ENCODE measurements around the gene TCF15. TPM values are rescaled to one million over a fixed set of nuclear protein-coding genes. Genes with fewer than 3 reads are reported as not detected.
"Not testable (repeated sequence)": the region's sequence is repeated elsewhere in the genome, so short reads cannot be mapped to it uniquely, and the experiment has no call there.

The TCF15 gene
- total RNA-seq, 8 experiments from 2014 or later = 0.14 to 1.3 (median 1.00) TPM; not detected in 1

DNA sequence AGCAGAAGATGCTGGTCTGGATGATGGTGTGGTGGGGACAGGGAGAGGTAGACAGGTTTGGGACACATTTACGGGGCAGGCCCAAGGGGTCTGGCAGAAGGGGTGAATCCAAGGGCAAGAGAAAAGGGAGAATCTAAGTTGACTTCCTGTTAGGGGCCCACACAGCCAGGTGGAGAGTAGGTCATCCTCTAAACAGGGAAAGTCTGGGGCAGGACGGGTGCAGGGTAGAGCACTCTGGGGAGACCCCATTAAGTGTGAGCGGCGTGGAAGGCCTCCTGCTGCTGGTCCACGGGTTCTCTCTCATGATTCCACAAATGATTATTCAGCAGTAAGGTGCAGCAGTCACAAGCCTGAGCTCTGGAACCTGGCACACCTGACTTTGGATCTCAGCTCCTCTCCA lies 40.2 kb upstream of the TCF15 start:
- in situ Hi-C loops (cut with MboI; ENCODE audit: low pct_unique_long_range_greater_than_20kb in 2 of 9, low sequenced_read_pairs in 9 of 9, unreplicated experiment in 9 of 9) = no loop called here

DNA sequence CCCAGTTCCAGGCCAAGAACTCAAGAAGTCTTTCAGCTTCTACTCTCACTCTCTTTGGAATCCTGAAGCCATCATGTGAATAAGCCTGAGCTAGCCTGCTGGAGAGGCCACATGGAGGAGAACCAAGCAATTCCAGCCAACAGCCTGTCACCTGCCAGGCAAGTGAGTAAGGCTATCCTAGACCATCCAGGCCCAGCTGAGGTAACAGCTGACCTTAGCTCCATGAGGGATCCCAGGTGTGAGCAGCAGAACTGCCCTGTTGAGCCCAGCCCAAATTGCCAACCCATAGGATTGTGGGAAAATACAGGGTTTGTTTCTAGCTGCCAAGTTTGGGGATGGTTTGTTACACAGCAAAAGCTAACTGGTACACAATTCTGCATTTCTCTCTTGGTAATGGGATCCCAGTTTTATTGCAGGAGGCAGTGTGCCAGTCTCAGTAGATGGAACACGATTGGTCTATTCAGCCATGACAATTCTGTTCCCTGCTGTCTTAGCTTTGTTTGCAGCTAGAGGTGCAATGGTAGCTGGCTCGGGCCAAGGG lies 37.4 kb upstream of the TCF15 start:
- Histone ChIP-seq H3K27ac (no peak overlapping the region), H3K4me3 (no peak overlapping the region), H3K4me1 (replicated peaks in 1 of 2) (peaks cover 12 to 22% of the 10 kb centered on the region in 2 donors)
- in situ Hi-C loops (cut with MboI; ENCODE audit: low pct_unique_long_range_greater_than_20kb in 2 of 9, low sequenced_read_pairs in 9 of 9, unreplicated experiment in 9 of 9) = no loop called here
- WGBS, 10 experiments = 83 to 100% methylated on average over 1 of the region's 2 CpGs; no CpG with 5 or more reads in 8 of the 10 experiments
- ATAC-seq (replicated peaks in 6 of 8) = no peak

More for the DNA sequence above, 40.2 kb upstream of the TCF15 start:
- Histone ChIP-seq H3K4me1 (replicated peaks in 1 of 2) (peaks cover 14 to 21% of the 10 kb centered on the region in 2 donors), H3K4me3 (no peak overlapping the region), H3K27ac (no peak overlapping the region)
- 40 to 100% (median 88%) methylated on average over 1 to 5 of the region's 5 CpGs; no CpG with 5 or more reads in 5 of the 10 experiments for WGBS, 10 experiments
- ATAC-seq (replicated peaks in 6 of 8) = no peak

DNA sequence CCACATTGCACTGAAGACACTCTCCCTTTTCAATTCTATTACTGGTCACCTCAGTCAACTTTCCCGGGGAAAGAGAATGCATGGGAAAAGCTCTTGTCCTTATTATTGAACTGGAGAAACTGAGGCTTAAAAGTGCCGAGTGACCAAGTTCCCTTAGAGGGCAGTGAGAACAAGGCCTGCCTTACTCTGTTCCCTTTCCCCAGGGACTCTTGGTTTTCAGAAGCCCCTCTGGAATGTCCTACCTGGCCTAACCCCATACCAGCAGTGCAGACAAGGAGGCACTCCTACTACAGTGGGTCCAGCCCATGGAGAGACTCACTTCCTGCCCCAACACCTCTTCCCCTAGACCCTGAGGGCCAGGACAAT lies 36.7 kb upstream of the TCF15 start:
- Histone ChIP-seq H3K27ac (no peak overlapping the region), H3K4me1 (replicated peaks in 1 of 2) (peaks cover 7 to 16% of the 10 kb centered on the region in 2 donors), H3K4me3 (no peak overlapping the region)
- WGBS, 10 experiments = 80 to 100% (median 88%) methylated on average over 1 to 2 of the region's 2 CpGs; no CpG with 5 or more reads in 4 of the 10 experiments
- no peak for ATAC-seq (replicated peaks in 6 of 8)
- in situ Hi-C loops (cut with MboI; ENCODE audit: low pct_unique_long_range_greater_than_20kb in 2 of 9, low sequenced_read_pairs in 9 of 9, unreplicated experiment in 9 of 9) = no loop called here

DNA sequence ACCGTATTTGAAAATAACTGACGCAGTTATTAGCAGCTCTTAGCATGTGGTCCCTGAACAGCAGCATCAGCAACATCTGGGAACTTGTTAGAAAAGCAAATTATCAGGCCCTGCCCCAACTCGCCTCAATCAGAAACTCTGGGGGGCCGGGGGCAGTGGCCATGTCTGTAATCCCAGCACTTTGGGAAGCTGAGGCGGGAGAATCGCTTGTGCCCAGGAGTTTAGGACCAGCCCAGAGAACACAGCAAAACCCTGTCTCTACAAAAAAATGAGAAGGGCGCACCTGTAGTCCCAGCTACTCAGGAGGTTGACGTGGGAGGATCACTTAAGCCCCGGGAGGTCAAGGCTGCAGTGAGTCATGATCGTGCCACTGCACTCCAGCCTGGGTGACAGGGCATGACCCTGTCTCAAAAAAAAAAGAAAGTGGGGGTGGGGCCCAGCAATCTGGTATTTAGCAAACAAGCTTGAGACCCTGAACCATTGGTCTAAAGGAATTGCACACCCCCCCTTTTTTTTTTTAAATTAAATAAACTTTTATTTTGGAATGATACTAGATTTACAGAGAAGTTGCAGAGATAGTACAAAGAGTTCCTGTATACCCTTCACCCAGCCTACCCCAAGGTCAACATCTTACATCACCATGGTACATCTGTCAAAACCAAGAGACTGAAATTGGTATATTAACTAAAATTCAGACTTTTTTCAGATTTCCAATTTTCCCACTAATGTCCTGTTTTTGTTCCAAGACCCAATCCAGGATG lies 36.2 kb upstream of the TCF15 start:
- no peak overlapping the region for H3K27ac ChIP-seq
- peaks cover 7 to 16% of the 10 kb centered on the region in 2 donors for H3K4me1 ChIP-seq (replicated peaks in 1 of 2)
- ATAC-seq (replicated peaks in 6 of 8) = no peak
- no peak overlapping the region for H3K4me3 ChIP-seq
- 61 to 86% (median 73%) methylated on average over 2 to 5 of the region's 10 CpGs; no CpG with 5 or more reads in 5 of the 10 experiments for whole genome bisulfite sequencing, 10 experiments
- in situ Hi-C loops (cut with MboI; ENCODE audit: low pct_unique_long_range_greater_than_20kb in 2 of 9, low sequenced_read_pairs in 9 of 9, unreplicated experiment in 9 of 9) = no loop called here

DNA sequence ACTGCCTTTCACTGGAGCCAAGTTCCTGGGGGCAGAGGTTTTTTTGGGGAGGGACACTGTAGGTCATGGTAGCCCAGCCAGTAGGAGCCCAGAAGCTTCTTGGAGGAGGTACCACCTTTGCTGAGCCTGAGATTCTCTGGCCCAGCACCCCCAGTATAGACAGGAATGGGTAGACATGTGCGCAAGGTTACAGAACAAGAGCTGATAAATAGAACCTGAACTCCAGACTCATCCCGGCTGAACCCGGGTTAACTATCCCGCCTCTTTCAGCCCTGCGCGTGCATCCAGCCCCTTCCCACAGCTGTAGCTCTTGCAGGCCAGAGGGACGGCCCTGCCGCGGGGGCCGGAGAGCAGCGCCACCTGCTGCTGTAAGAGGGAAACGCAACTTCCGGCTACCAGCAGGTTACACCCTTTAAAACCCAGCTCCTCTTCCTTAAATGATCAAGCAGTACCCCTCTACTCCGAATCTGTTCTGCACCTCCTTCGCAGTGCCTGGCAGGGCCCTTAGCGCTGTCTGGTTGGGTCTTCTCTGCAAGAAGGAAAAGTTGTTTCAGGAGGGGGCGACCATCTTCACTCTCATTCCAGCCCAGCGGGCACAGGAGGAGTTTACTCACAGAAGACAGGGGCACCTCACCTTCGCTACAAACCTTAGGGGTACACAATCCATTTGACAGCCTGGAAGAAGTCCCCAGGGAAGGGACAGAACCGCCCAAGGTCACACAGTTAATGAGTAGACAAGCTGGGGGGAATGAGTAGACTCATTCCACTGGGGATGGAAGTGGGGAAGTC lies 35.4 kb upstream of the TCF15 start:
- no peak overlapping the region for H3K4me3 ChIP-seq
- in situ Hi-C loops (cut with MboI; ENCODE audit: low pct_unique_long_range_greater_than_20kb in 2 of 9, low sequenced_read_pairs in 9 of 9, unreplicated experiment in 9 of 9) = no loop called here

DNA sequence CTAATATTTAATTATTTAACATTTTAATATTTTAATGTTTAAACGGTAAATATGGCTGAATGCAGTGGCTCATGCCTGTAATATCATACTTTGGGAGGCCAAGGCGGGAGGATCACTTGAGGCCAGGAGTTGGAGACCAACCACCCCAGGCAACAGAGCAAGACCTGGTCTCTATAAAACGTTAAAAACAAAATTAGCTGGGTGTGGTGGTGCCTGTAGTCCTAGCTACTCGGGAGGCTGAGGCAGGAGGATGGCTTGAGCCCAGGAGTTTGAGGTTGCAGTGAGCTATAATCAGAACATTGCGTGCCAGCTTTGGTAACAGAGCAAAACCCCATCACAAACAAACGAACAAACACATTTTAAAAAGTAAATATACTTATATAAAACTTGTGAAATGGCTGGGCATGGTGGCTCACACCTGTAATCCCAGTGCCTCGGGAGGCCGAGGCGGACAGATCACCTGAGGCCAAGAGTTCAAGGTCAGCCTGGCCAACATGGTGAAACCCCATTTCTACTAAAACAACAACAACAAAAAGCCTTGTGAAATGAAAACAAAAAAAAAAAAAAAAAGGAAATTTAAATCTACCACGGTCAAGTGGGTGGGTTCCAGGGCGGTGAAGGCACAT lies 34.7 kb upstream of the TCF15 start:
- 43 to 93% (median 69%) methylated on average over 1 to 11 of the region's 11 CpGs for WGBS, 10 experiments
- H3K4me1 ChIP-seq (replicated peaks in 1 of 2) = peaks cover 7 to 16% of the 10 kb centered on the region in 2 donors
- H3K4me3 ChIP-seq = no peak overlapping the region
- ATAC-seq (replicated peaks in 6 of 8) = no peak
- in situ Hi-C loops (cut with MboI; ENCODE audit: low pct_unique_long_range_greater_than_20kb in 2 of 9, low sequenced_read_pairs in 9 of 9, unreplicated experiment in 9 of 9) = no loop called here
- no peak overlapping the region for H3K27ac ChIP-seq

More for the DNA sequence above, 35.4 kb upstream of the TCF15 start:
- ATAC-seq (replicated peaks in 6 of 8) = peak; percentile 69 to 91 (median 74)
- no peak overlapping the region for H3K27ac ChIP-seq
- H3K4me1 ChIP-seq (replicated peaks in 1 of 2) = peaks cover 7 to 16% of the 10 kb centered on the region in 2 donors
- 0 to 50% (median 19%) methylated on average over 2 to 14 of the region's 20 CpGs; no CpG with 5 or more reads in 2 of the 10 experiments for WGBS, 10 experiments

DNA sequence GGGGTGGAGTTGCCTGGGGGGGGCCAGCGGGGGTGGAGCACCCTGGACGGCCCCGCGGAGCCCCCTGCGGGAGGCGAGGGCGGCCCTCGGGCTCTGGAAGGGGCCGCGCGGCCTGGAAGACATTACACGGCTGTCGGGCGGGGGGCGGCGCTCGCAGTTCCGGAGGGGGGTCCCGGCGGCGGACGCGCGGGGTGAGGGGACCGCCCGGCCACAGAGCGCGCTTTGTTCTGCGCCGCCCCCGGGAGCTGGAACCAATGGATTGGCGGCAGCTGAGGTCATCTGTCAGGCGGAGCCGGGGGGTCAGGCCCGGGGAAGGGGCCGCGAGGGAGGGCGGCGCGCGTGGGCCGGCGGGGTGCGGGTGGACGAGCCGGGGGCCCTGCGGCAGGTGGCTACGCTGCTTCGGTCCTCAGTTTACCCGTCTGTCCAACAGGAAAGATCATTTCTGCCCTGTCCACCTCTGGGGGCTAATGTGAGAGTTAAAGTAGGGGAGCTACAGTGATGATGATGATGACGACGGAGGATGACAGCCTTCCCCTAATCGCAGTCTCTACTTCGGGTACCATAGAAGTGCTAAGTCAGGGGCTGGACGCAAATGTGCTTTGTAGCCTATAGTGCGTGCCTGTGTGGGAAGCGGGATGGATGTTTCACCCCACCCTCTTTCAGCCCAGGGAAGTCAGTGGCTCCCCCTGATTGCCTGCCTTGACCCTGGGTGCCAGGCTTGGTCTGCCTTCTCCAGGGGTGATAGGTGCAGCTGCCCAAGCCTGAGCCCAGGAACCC lies 32.5 kb upstream of the TCF15 start:
- in situ Hi-C loops (cut with MboI; ENCODE audit: low pct_unique_long_range_greater_than_20kb in 2 of 9, low sequenced_read_pairs in 9 of 9, unreplicated experiment in 9 of 9) = no loop called here
- H3K4me1 ChIP-seq (replicated peaks in 1 of 2) = peaks cover 7 to 16% of the 10 kb centered on the region in 2 donors
- no peak overlapping the region for H3K27ac ChIP-seq
- 20 to 90% methylated on average over 1 to 2 of the region's 57 CpGs; no CpG with 5 or more reads in 8 of the 10 experiments for WGBS, 10 experiments
- ATAC-seq (replicated peaks in 6 of 8) = peak in 7 of 8 experiments; percentile 13 to 82 (median 77)
- peak overlapping the region in 3 of 5 donors; percentile 15 to 22 (median 18) for H3K4me3 ChIP-seq

DNA sequence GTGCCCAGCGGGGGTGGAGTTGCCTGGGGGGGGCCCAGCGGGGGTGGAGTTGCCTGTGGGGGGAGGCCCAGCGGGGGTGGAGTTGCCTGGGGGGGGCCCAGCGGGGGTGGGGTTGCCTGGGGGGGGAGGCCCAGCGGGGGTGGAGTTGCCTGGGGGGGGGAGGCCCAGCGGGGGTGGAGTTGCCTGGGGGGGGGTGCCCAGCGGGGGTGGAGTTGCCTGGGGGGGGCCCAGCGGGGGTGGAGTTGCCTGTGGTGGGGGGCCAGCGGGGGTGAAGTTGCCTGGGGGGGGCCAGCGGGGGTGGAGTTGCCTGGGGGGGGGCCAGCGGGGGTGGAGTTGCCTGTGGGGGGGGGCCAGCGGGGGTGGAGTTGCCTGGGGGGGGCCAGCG lies 31.9 kb upstream of the TCF15 start:
- H3K27ac ChIP-seq; in situ Hi-C loops (cut with MboI; ENCODE audit: low pct_unique_long_range_greater_than_20kb in 2 of 9, low sequenced_read_pairs in 9 of 9, unreplicated experiment in 9 of 9); ATAC-seq (replicated peaks in 6 of 8): not testable (repeated sequence)
- whole genome bisulfite sequencing, 10 experiments = no CpG with 5 or more reads among the region's 13 CpGs
- peak overlapping the region in 1 of 5 donors; percentile 22 for H3K4me3 ChIP-seq
- peaks cover 7 to 16% of the 10 kb centered on the region in 2 donors for H3K4me1 ChIP-seq (replicated peaks in 1 of 2)

DNA sequence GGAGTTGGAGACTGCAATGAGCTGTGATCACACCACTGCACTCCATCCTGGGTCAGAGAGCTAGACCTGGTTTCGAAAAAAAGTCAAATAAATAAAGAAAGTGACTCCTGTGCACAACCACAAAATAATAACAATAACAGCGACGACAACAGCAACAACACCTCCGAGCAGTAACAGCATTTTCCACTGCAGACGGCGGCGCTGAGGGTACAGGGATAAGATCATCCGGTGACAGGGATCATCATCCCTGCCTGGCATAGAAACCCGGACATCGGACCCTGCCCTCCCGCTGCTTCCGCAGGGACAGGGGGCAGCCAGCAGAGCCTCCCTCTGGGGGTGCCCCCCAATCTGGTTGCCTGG lies 31.4 kb upstream of the TCF15 start:
- WGBS, 10 experiments = 11 to 82% (median 66%) methylated on average over 2 to 5 of the region's 12 CpGs; no CpG with 5 or more reads in 5 of the 10 experiments
- Histone ChIP-seq H3K27ac (no peak overlapping the region), H3K4me3 (no peak overlapping the region), H3K4me1 (replicated peaks in 1 of 2) (peaks cover 7 to 16% of the 10 kb centered on the region in 2 donors)
- in situ Hi-C loops (cut with MboI; ENCODE audit: low pct_unique_long_range_greater_than_20kb in 2 of 9, low sequenced_read_pairs in 9 of 9, unreplicated experiment in 9 of 9) = no loop called here
- ATAC-seq (replicated peaks in 6 of 8) = peak in 6 of 8 experiments; percentile 7 to 34 (median 21)

DNA sequence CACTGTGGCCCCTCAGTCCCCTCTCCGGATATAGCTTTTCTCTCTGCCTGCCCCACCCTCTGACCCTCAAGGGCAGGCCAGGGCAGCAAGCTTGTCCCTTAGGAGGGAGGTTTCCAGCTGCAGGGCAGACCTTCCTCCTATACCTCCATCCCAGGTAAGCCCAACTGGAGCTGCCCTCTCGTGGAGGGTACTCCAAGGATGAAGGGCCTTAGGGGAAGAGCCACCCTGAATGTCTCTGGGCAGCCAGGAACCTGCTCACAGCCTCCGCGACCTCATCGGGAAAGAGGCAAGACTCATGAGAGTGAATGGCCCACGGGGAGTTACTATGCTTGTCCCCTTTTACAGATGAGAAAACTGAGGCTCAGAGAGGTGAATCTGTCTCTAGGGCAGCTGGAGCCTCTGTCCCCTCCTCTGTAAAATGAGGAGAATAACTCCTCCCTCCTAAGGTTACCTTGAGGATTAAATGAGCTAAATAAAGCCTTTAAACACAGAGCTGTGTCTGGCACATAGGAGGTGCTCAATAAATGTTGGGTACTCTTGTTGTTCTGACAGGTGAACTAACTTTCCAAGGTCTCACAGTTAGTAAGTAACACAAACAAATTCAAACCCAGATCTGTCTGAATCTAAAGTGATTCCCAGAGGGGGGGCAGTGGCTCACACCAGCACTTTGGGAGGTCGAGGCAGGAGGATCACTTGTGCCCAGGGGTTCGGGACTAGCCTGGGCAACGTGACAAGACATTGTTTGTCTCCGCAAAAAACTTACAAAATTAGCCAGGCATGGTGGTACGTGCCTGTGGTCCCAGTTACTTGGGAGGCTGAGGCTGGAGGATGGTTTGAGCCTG lies 30.8 kb upstream of the TCF15 start:
- in situ Hi-C loops (cut with MboI; ENCODE audit: low pct_unique_long_range_greater_than_20kb in 2 of 9, low sequenced_read_pairs in 9 of 9, unreplicated experiment in 9 of 9) = no loop called here
- Histone ChIP-seq H3K27ac (no peak overlapping the region), H3K4me3 (no peak overlapping the region), H3K4me1 (replicated peaks in 1 of 2) (peaks cover 4 to 13% of the 10 kb centered on the region in 2 donors)
- no peak for ATAC-seq (replicated peaks in 6 of 8)
- 0 to 78% (median 60%) methylated on average over 1 to 8 of the region's 11 CpGs; no CpG with 5 or more reads in 1 of the 10 experiments for WGBS, 10 experiments

DNA sequence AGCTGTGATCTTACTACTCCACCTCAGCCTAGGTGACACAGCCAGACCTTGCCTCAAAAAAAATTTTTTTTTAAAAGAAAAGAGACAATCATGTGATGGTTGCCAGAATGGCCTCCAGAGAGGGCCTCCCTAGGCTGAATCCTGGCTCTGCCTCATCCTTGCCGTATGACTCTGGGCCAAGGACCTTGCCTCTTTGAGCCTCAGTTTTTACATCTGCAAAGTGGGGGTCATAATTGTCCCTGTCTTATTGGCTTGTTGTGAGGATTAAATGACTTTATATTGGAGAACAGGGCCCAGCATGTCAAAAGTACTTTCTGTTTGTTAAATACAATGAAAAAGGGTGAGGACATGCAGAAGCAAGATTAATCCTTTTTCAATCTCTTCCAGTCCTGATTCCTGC lies 28.5 kb upstream of the TCF15 start:
- in situ Hi-C loops (cut with MboI; ENCODE audit: low pct_unique_long_range_greater_than_20kb in 2 of 9, low sequenced_read_pairs in 9 of 9, unreplicated experiment in 9 of 9) = loop anchor here in 1 of 9 experiments (10.0 kb wide), 1 partner anchor 74 kb away; no protein-coding TSS in a partner anchor

More for the DNA sequence above, 28.5 kb upstream of the TCF15 start:
- no peak for ATAC-seq (replicated peaks in 6 of 8)
- WGBS, 10 experiments = 50 to 100% (median 100%) methylated on average over 1 of the region's 1 CpG; no CpG with 5 or more reads in 7 of the 10 experiments
- H3K4me1 ChIP-seq (replicated peaks in 1 of 2) = peaks cover 13 to 23% of the 10 kb centered on the region in 2 donors
- H3K4me3 ChIP-seq = no peak overlapping the region
- no peak overlapping the region for H3K27ac ChIP-seq

Measured in motor neuron (in vitro differentiated cells).